Measurements from ENCODE around the gene ACAP3. TPM values are rescaled to one million over a fixed set of nuclear protein-coding genes. Genes with fewer than 3 reads are reported as not detected.
"Not testable (repeated sequence)": the region's sequence is repeated elsewhere in the genome, so short reads cannot be mapped to it uniquely, and the experiment has no call there.

Gene ACAP3
- total and polyA plus RNA-seq, 5 donors from 2014 or later = 2.7 to 75.5 (median 4.3) TPM

DNA sequence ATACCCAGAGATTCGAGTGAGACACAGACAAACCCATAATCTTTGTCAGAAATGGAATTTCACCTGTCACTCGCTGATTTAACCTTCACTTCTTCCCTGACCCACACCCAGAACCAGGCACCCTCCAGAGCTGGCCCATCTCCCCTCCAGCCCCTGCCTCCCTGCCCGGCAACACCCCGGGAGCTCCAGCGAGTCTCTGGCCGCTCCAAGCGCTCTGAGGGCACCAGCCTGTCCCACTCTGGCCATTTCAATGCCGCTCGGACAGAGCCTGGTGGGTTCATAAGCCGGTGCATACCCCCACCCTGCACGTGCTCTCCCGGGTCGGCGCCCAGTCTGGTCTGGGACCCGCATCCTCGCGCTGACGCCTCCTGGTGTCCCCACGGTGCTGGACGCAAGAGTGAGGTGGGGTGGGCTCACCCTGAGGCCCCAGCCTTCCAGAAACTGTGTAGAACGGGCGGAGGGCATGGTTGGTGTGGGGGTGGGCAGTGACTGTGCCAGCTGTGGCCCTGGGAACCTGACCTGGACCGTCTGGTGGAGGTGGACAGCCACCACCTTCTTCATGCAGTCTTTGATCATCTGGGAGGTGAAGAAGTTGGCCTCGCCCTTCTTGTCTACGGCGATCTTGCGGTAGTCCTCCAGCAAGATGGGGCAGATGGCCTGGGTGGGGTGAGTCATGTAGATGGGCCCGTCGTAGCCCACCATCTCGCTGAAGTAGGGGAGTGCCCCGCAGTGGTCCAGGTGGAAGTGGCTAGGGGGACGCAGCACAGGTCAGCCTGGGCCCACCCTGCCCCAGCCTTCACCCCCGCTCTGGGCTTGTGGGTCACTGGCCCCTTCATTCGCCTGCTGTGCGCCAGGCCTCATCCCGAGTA, 11.3 kb upstream of the ACAP3 start:
- no peak for ATAC-seq (ENCODE audit: low read depth in 2 of 2)
- Histone ChIP-seq H3K36me3 (ENCODE audit: control insufficient read depth, insufficient read depth, low read length) (peaks cover 41% of the 10 kb centered on the region), H3K4me1 (ENCODE audit: control insufficient read depth, insufficient read depth, low read length, poor library complexity, severe bottlenecking) (peaks cover 22% of the 10 kb centered on the region), H3K27ac (ENCODE audit: insufficient read depth, low read length, poor library complexity, severe bottlenecking) (no peak overlapping the region), H3K9me3 (ENCODE audit: control insufficient read depth in 2 of 2, low read length in 2 of 2) (no peaks in the 10 kb centered on the region), H3K4me3 (ENCODE audit: low read depth, low read length) (no peak overlapping the region), H3K27me3 (ENCODE audit: control insufficient read depth, insufficient read depth, low read length) (no peaks in the 10 kb centered on the region)
- Mint-ChIP-seq H3K27ac (peak overlapping the region in 1 of 3 donors; percentile 85), H3K4me3 (peak overlapping the region in 3 of 4 donors; percentile 2 to 77 (median 60)), H3K4me1 (peaks cover 0 to 36% (median 3%) of the 10 kb centered on the region in 4 donors), H3K9me3 (no peaks in the 10 kb centered on the region), H3K27me3 (no peaks in the 10 kb centered on the region), H3K36me3 (peaks cover 5% of the 10 kb centered on the region)
- DNase-seq = no peak

DNA sequence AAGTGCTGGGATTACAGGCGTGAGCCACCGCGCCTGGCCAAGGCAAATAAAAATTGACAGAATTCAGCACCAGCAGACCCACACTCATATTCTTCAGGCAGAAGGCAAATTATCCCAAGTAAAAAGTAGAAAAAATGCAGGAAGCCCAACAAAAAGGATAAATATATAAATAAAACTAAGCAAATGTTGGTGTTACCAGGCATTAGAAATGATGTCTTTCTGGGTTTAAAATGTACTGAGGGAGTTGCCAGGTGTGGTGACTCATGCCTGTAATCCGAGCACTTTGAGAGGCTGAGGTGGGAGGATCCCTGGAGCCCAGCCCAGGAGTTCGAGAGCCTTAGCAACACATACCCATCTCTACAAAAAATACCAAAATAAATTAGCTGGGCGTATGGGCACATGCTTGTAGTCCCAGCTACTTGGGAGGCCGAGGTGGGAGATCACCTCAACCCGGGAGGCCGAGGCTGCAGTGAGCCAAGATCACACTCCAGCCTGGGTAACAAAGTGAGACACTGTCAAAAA, 10.5 kb upstream of the ACAP3 start:
- H3K4me1 ChIP-seq (ENCODE audit: control insufficient read depth, insufficient read depth, low read length, poor library complexity, severe bottlenecking) = peaks cover 17% of the 10 kb centered on the region
- peaks cover 45% of the 10 kb centered on the region for H3K36me3 ChIP-seq (ENCODE audit: control insufficient read depth, insufficient read depth, low read length)
- Mint-ChIP-seq H3K9me3 (no peaks in the 10 kb centered on the region), H3K36me3 (peaks cover 5% of the 10 kb centered on the region), H3K4me3 (no peak overlapping the region), H3K27me3 (no peaks in the 10 kb centered on the region), H3K27ac (no peak overlapping the region), H3K4me1 (peaks cover 0 to 31% (median under 1%) of the 10 kb centered on the region in 4 donors)
- H3K9me3 ChIP-seq (ENCODE audit: control insufficient read depth in 2 of 2, low read length in 2 of 2) = no peaks in the 10 kb centered on the region
- DNase-seq (no peak), ATAC-seq (ENCODE audit: low read depth in 2 of 2) (no peak)
- no peak overlapping the region for H3K4me3 ChIP-seq (ENCODE audit: low read depth, low read length)
- H3K27me3 ChIP-seq (ENCODE audit: control insufficient read depth, insufficient read depth, low read length) = no peaks in the 10 kb centered on the region
- no peak overlapping the region for H3K27ac ChIP-seq (ENCODE audit: insufficient read depth, low read length, poor library complexity, severe bottlenecking)

DNA sequence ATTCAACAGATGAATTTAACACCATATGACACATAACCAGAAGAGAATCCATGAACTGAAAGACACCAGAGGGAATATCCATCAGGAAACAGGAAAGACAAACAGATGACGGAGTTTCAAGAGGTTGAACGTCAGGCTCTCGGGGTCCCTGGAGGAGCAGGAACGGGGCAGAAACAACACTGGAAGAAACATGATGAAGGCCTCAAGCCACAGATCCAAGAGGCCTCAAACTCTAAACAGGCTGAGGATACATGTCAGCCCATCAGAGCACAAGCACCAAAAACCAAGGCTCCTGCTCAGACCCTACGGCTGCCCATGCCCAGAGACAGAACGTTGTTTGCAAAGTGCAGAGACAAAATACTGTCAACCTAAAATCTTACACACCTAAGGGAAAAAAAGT, 9.7 kb upstream of the ACAP3 start:
- no peak for DNase-seq
- ATAC-seq (ENCODE audit: low read depth in 2 of 2) = no peak
- peaks cover 12% of the 10 kb centered on the region for H3K4me1 ChIP-seq (ENCODE audit: control insufficient read depth, insufficient read depth, low read length, poor library complexity, severe bottlenecking)
- H3K9me3 ChIP-seq (ENCODE audit: control insufficient read depth in 2 of 2, low read length in 2 of 2) = no peaks in the 10 kb centered on the region
- H3K36me3 ChIP-seq (ENCODE audit: control insufficient read depth, insufficient read depth, low read length) = peaks cover 49% of the 10 kb centered on the region
- no peaks in the 10 kb centered on the region for H3K27me3 ChIP-seq (ENCODE audit: control insufficient read depth, insufficient read depth, low read length)
- H3K27me3 Mint-ChIP-seq = no peaks in the 10 kb centered on the region
- no peaks in the 10 kb centered on the region for H3K9me3 Mint-ChIP-seq
- H3K4me3 Mint-ChIP-seq = no peak overlapping the region
- H3K27ac Mint-ChIP-seq = no peak overlapping the region
- no peak overlapping the region for H3K4me3 ChIP-seq (ENCODE audit: low read depth, low read length)
- H3K36me3 Mint-ChIP-seq = peaks cover 5% of the 10 kb centered on the region
- no peak overlapping the region for H3K27ac ChIP-seq (ENCODE audit: insufficient read depth, low read length, poor library complexity, severe bottlenecking)
- H3K4me1 Mint-ChIP-seq = peaks cover 0 to 25% (median 0%) of the 10 kb centered on the region in 4 donors

DNA sequence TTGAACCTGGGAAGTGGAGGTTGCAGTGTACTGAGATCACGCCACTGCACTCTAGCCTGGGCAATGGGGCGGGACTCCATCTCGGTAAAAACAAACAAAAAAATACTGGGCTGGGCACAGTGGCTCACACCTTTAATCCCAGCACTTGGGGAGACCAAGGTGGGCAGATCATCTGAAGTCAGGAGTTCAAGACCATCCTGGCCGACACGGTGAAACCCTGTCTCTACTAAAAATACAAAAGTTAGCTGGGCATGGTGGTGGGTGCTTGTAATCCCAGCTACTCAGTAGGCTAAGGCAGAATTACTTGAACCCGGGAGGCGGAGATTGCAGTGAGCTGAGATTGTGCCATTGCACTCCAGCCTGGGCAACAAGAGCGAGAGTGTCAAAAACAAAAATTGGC, 8.5 kb upstream of the ACAP3 start:
- H3K4me3 ChIP-seq (ENCODE audit: low read depth, low read length); H3K4me1 ChIP-seq (ENCODE audit: control insufficient read depth, insufficient read depth, low read length, poor library complexity, severe bottlenecking); H3K27me3 Mint-ChIP-seq; DNase-seq; H3K9me3 Mint-ChIP-seq; H3K36me3 Mint-ChIP-seq; ATAC-seq (ENCODE audit: low read depth in 2 of 2); H3K9me3 ChIP-seq (ENCODE audit: control insufficient read depth in 2 of 2, low read length in 2 of 2); H3K27me3 ChIP-seq (ENCODE audit: control insufficient read depth, insufficient read depth, low read length); H3K27ac ChIP-seq (ENCODE audit: insufficient read depth, low read length, poor library complexity, severe bottlenecking): not testable (repeated sequence)
- H3K4me1 Mint-ChIP-seq = peaks cover 0 to 15% (median 0%) of the 10 kb centered on the region in 4 donors
- H3K4me3 Mint-ChIP-seq = peak overlapping the region in 1 of 4 donors; percentile 54
- peak overlapping the region in 1 of 3 donors; percentile 32 for H3K27ac Mint-ChIP-seq
- H3K36me3 ChIP-seq (ENCODE audit: control insufficient read depth, insufficient read depth, low read length) = peaks cover 56% of the 10 kb centered on the region

DNA sequence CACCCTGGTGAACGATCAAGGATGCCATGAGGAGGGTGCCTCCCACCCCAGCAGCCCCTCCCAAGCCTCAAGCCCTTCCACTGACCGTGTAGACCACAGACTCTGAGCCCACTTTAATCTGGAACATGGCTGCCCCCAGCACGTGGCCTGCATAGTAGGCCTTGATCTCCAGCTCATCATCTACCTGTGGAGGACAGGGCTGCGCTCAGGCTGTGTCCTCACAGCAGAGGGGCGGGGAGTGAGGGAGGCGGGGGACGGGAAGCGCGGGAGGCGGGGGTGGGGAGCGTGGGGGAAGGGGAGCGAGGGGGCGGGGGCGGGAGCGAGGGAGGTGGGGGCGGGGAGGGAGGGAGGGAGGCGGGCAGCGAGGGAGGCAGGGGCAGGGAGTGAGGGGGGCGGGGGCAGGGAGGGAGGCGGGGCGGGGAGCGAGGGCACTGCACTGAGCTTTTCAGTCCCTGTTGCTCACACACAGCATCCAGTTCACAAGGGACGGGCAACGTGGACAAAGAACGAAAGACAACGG, 7.8 kb upstream of the ACAP3 start:
- no peaks in the 10 kb centered on the region for H3K9me3 Mint-ChIP-seq
- no peak for ATAC-seq (ENCODE audit: low read depth in 2 of 2)
- Histone ChIP-seq H3K9me3 (ENCODE audit: control insufficient read depth in 2 of 2, low read length in 2 of 2) (no peaks in the 10 kb centered on the region), H3K4me1 (ENCODE audit: control insufficient read depth, insufficient read depth, low read length, poor library complexity, severe bottlenecking) (no peaks in the 10 kb centered on the region), H3K4me3 (ENCODE audit: low read depth, low read length) (no peak overlapping the region), H3K27ac (ENCODE audit: insufficient read depth, low read length, poor library complexity, severe bottlenecking) (no peak overlapping the region), H3K27me3 (ENCODE audit: control insufficient read depth, insufficient read depth, low read length) (no peaks in the 10 kb centered on the region), H3K36me3 (ENCODE audit: control insufficient read depth, insufficient read depth, low read length) (peaks cover 54% of the 10 kb centered on the region)
- no peak overlapping the region for H3K4me3 Mint-ChIP-seq
- H3K27ac Mint-ChIP-seq = peak overlapping the region in 1 of 3 donors; percentile 32
- no peaks in the 10 kb centered on the region for H3K27me3 Mint-ChIP-seq
- peaks cover 0 to 15% (median 0%) of the 10 kb centered on the region in 4 donors for H3K4me1 Mint-ChIP-seq
- DNase-seq = no peak
- H3K36me3 Mint-ChIP-seq = peaks cover 5% of the 10 kb centered on the region

DNA sequence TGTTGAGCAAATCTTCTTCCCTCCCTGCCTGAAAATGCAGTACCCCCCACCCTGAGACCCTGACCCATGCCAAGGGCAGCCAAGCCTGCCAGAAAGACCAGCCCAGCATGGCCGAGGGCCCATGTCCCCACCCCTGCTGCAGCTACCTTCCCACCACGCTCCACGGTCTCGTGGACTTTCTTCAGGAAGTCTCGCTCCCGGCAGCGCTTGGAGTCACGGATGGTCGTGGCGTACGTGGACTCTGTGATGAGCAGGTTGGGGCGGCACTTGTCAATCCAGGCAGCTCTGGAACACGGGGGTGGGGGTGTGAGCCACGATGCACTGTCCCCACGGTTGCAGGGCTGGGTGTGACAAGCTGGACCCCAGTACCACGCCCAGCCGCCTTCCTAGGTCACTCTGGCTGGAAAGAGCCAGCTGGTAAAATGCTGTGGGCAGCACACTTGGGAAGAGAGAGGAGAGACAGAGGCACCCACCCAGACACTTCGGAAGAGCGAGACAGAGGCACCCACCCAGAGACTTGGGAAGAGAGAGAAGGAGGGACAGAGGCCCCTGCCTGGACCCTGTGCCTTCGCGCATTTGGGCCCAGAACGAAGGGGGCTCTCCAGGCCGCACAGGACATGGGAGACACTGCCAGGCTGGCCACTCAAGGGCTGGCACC, 7.1 kb upstream of the ACAP3 start:
- Histone ChIP-seq H3K4me1 (ENCODE audit: control insufficient read depth, insufficient read depth, low read length, poor library complexity, severe bottlenecking) (peaks cover 4% of the 10 kb centered on the region), H3K27me3 (ENCODE audit: control insufficient read depth, insufficient read depth, low read length) (no peaks in the 10 kb centered on the region), H3K36me3 (ENCODE audit: control insufficient read depth, insufficient read depth, low read length) (peaks cover 47% of the 10 kb centered on the region), H3K4me3 (ENCODE audit: low read depth, low read length) (no peak overlapping the region), H3K27ac (ENCODE audit: insufficient read depth, low read length, poor library complexity, severe bottlenecking) (no peak overlapping the region), H3K9me3 (ENCODE audit: control insufficient read depth in 2 of 2, low read length in 2 of 2) (no peaks in the 10 kb centered on the region)
- peaks cover 0 to 10% (median 0%) of the 10 kb centered on the region in 4 donors for H3K4me1 Mint-ChIP-seq
- DNase-seq (no peak), ATAC-seq (ENCODE audit: low read depth in 2 of 2) (no peak)
- H3K4me3 Mint-ChIP-seq = no peak overlapping the region
- no peaks in the 10 kb centered on the region for H3K9me3 Mint-ChIP-seq
- H3K27ac Mint-ChIP-seq = peak overlapping the region in 1 of 3 donors; percentile 36
- peaks cover 5% of the 10 kb centered on the region for H3K36me3 Mint-ChIP-seq
- no peaks in the 10 kb centered on the region for H3K27me3 Mint-ChIP-seq

DNA sequence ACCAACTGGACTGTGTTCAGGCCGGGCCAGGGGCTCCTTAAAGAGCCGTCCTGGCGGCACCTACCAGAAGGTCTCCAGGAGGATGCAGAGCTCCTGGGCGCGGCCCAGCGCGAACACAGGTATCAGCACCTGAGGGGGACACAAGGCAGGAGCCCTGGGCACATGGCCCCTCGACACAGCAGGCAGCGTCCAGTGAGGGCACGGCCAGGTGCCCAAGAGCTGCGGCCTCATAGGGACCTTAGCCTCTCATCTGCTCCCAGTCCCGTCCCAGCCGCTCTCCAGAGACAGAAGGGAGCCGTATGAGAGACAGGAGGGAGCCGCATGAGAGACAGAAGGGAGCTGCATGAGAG, 6.5 kb upstream of the ACAP3 start:
- Histone ChIP-seq H3K9me3 (ENCODE audit: control insufficient read depth in 2 of 2, low read length in 2 of 2) (no peaks in the 10 kb centered on the region), H3K27ac (ENCODE audit: insufficient read depth, low read length, poor library complexity, severe bottlenecking) (no peak overlapping the region), H3K27me3 (ENCODE audit: control insufficient read depth, insufficient read depth, low read length) (no peaks in the 10 kb centered on the region), H3K4me1 (ENCODE audit: control insufficient read depth, insufficient read depth, low read length, poor library complexity, severe bottlenecking) (peaks cover 10% of the 10 kb centered on the region), H3K36me3 (ENCODE audit: control insufficient read depth, insufficient read depth, low read length) (peaks cover 44% of the 10 kb centered on the region), H3K4me3 (ENCODE audit: low read depth, low read length) (no peak overlapping the region)
- H3K27ac Mint-ChIP-seq = no peak overlapping the region
- no peak overlapping the region for H3K4me3 Mint-ChIP-seq
- H3K9me3 Mint-ChIP-seq = no peaks in the 10 kb centered on the region
- H3K4me1 Mint-ChIP-seq = peaks cover 0 to 4% (median 0%) of the 10 kb centered on the region in 4 donors
- ATAC-seq (ENCODE audit: low read depth in 2 of 2) (no peak), DNase-seq (no peak)
- H3K36me3 Mint-ChIP-seq = peaks cover under 1% of the 10 kb centered on the region
- H3K27me3 Mint-ChIP-seq = no peaks in the 10 kb centered on the region
